ENCODE data around the gene EXOC2.

Gene EXOC2, protein sequence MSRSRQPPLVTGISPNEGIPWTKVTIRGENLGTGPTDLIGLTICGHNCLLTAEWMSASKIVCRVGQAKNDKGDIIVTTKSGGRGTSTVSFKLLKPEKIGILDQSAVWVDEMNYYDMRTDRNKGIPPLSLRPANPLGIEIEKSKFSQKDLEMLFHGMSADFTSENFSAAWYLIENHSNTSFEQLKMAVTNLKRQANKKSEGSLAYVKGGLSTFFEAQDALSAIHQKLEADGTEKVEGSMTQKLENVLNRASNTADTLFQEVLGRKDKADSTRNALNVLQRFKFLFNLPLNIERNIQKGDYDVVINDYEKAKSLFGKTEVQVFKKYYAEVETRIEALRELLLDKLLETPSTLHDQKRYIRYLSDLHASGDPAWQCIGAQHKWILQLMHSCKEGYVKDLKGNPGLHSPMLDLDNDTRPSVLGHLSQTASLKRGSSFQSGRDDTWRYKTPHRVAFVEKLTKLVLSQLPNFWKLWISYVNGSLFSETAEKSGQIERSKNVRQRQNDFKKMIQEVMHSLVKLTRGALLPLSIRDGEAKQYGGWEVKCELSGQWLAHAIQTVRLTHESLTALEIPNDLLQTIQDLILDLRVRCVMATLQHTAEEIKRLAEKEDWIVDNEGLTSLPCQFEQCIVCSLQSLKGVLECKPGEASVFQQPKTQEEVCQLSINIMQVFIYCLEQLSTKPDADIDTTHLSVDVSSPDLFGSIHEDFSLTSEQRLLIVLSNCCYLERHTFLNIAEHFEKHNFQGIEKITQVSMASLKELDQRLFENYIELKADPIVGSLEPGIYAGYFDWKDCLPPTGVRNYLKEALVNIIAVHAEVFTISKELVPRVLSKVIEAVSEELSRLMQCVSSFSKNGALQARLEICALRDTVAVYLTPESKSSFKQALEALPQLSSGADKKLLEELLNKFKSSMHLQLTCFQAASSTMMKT

GRCh38 chr6:692858-693722 lies at the start of gene EXOC2:
EXOC2 (minus strand) TSS chr6:693139; CDS start chr6:637818, 55,321 bp downstream.
- Mint-ChIP-seq H3K36me3 (ENCODE audit: low read depth) (no peaks in the 10 kb centered on the region), H3K4me3 (peak within 1 kb of the TSS; percentile 97), H3K9me3 (no peaks in the 10 kb centered on the region), H3K27ac (peak within 1 kb of the TSS; percentile 56), H3K27me3 (ENCODE audit: low read depth, poor library complexity) (peaks cover 16% of the 10 kb centered on the region), H3K4me1 (peaks cover 25% of the 10 kb centered on the region)
- peak; percentile 90 for DNase-seq
- no peak for TF ChIP-seq CTCF (IDR thresholded peaks at IDR 0.05)

DNA sequence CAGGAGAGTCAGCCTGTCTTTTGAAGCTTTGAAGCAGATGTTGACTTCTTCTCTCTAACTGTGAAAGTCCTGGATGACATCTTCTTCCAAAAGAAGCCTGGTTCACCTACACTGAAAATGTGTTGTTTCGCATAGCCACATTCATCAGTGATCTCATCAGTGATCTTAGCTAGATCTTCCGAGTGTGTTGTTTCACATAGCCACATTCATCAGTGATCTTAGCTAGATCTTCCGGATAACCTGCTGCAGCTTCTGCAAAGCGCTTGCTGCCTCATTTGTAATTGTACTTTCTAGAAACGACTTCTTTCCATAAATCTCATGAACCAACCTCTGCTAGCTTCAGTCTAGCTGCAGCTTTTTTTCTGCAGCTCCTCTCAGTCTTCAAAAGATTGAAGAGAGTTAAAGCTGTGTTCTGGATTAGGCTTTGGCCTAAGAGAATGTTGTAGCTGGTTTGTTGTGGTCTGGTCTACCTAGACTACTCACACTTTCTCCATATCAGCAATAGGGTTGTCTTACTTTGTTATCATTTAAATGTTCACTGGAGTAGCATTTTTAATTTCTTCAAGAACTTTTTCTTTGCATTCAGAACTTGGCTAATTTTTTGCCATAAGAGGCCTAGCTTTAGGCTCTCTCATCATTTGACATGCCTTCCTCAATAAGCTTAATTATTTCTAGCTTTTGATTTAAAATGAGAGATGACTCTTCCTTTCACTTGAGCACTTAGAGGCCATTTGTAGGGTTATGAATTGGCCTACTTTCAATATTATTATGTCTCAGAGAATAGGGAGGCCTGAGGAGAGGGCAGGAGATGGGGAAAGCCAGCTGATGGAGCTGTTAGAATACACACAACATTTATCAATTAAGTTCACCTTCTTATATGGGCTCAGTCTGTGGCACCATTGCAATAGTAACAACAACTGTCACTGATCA lies 48.7 kb upstream of the EXOC2 start:
- Mint-ChIP-seq H3K9me3 (peaks cover 3% of the 10 kb centered on the region), H3K4me3 (no peak overlapping the region), H3K36me3 (ENCODE audit: low read depth) (no peaks in the 10 kb centered on the region), H3K4me1 (no peaks in the 10 kb centered on the region), H3K27me3 (ENCODE audit: low read depth, poor library complexity) (peaks cover 4% of the 10 kb centered on the region), H3K27ac (no peak overlapping the region)
- TF ChIP-seq CTCF (IDR thresholded peaks at IDR 0.05) = no peak
- no peak for DNase-seq

DNA sequence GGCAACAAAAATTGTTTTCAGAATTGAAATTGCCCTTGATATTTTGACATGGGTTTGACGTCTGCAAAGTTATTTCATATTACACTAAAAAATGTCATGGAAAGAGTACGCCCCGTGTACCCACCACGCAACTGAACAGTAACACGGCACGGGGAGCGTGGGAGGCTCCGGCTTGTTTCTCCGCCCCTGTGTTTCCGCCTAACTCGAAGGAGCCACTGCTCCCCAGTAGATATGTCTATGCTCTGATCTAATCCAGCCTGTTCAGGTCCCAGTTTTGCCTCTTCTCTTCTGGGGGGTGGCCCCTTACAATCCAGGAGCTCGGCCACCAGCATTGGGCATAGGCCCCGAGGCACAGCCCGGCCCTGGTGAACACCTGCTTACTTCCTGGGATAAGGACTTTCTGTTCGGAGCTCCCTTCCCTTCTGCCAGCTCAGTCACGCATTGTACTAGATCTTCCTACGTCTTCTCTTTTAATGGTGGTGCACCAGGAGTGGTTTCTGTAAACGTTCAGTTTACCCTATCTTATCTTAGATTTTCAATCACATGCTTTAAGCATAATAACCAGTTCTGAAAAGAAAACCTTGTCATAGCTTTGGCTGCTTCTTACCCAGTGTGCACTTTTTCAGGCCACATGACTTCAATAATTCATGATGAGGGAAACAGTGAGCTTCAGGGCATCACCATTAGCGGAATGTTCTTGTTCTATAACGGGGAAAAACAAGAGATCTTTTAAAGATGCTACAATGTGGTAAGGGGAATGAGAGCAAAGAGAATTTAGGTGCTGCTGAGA lies 43.9 kb upstream of the EXOC2 start:
- Mint-ChIP-seq H3K36me3 (ENCODE audit: low read depth) (no peaks in the 10 kb centered on the region), H3K4me3 (no peak overlapping the region), H3K4me1 (no peaks in the 10 kb centered on the region), H3K27ac (no peak overlapping the region), H3K9me3 (peaks cover 4% of the 10 kb centered on the region), H3K27me3 (ENCODE audit: low read depth, poor library complexity) (peaks cover 20% of the 10 kb centered on the region)
- DNase-seq = no peak
- no peak for TF ChIP-seq CTCF (IDR thresholded peaks at IDR 0.05)

DNA sequence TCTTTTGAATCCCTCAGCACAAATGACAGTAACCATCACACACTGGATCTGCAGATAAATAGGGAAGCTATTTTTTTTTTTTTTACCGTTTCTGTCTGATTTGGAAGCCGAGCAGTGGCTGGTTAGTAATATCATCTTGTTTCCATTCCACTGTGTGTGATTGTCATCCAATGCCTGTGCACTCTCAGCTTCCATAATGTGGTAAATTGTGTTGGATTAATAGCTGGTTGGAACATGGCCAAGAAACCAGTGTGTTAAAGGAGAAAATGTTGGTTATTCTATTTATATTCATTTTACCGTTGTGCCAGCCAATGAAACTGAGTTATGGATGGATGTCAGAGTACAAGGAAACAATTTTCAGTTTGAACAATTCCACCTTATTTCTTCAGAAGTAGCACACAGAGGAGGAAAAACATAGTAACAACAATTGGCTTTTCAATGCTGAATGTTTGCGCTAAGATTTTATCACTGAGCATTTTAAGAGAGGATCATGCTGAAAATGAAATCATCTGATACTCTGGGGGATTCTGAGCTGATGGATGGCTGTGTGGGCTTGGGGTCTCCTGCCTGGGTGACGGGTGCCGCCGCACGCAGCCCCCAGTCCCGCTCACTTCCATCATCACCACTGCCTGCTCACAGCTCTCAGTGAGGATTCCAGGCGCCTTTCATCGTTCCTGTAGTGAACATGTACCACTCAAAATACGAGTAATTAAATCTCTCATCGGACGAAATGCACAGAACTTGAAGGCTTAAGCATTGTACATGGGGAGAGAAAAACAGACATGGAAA lies 40.7 kb upstream of the EXOC2 start:
- H3K4me1 Mint-ChIP-seq = no peaks in the 10 kb centered on the region
- H3K27me3 Mint-ChIP-seq (ENCODE audit: low read depth, poor library complexity) = peaks cover 37% of the 10 kb centered on the region
- no peak for DNase-seq
- no peaks in the 10 kb centered on the region for H3K36me3 Mint-ChIP-seq (ENCODE audit: low read depth)
- H3K27ac Mint-ChIP-seq = no peak overlapping the region
- H3K4me3 Mint-ChIP-seq = no peak overlapping the region
- TF ChIP-seq CTCF (IDR thresholded peaks at IDR 0.05) = no peak
- H3K9me3 Mint-ChIP-seq = peaks cover 4% of the 10 kb centered on the region
